Gastrocnemius medialis (tissue), 4 donors: ENCODE data around the gene RNF141. TPM values are rescaled to one million over a fixed set of nuclear protein-coding genes. Genes with fewer than 3 reads are reported as not detected.

Experiments
- ATAC-seq, 2 donors: fragments of 150-250 bp; one replicate each; pipeline ENCODE4 v1.9.1; 2016
- DNase-seq, 2 donors: peaks; one replicate each; pipeline ENCODE4 v3.0.0-alpha.2; 2019
- H3K27ac ChIP-seq, 4 donors: fragments of 200-600 bp; sonication (generic); 1 replicate in 1 of 4; 2 replicates in 3 of 4; pipeline ENCODE4 v1.5.1; 2016 to 2018; ENCODE audit warnings: mild to moderate bottlenecking in 2 of 4, moderate library complexity in 1 of 4
- H3K27me3 ChIP-seq, 3 donors: fragments of 200-600 bp; sonication (generic) in 2 of 3; 1 replicate in 1 of 3; 2 replicates in 2 of 3; pipeline versions ENCODE4 v1.5.1 to v1.6.0; 2016 to 2019; ENCODE audit warnings: mild to moderate bottlenecking in 1 of 3, moderate library complexity in 1 of 3
- H3K36me3 ChIP-seq, 2 donors: fragments of 200-600 bp; sonication (generic) in 1 of 2; one replicate each; pipeline ENCODE4 v1.5.1; 2017 to 2018
- H3K4me1 ChIP-seq, 2 donors: fragments of 200-600 bp; sonication (generic) in 1 of 2; one replicate each; pipeline ENCODE4 v1.5.1; 2016 to 2017; ENCODE audit warnings: mild to moderate bottlenecking in 2 of 2
- H3K4me3 ChIP-seq, 4 donors: fragments of 200-600 bp; sonication (generic) in 3 of 4; 1 replicate in 1 of 4; 2 replicates in 3 of 4; pipeline ENCODE4 v1.5.1; 2016 to 2019; ENCODE audit warnings: mild to moderate bottlenecking in 2 of 4
- H3K9me3 ChIP-seq, 3 donors: fragments of 200-600 bp; sonication (generic) in 2 of 3; 1 replicate in 1 of 3; 2 replicates in 2 of 3; pipeline ENCODE4 v1.5.1; 2016 to 2019
- CTCF ChIP-seq, 5 experiments: fragments of 450-650 bp in 3 of 5; fragments of 200-600 bp in 2 of 5; sonication (generic) in 2 of 5; IDR thresholded peaks in 4 of 5; conservative IDR thresholded peaks in 1 of 5; 1 replicate in 4 of 5; 2 replicates in 1 of 5; pipeline ENCODE4 v1.5.1; 2016 to 2019; ENCODE audit warnings: antibody characterized with exemption in 5 of 5, mild to moderate bottlenecking in 3 of 5, moderate library complexity in 3 of 5
- POLR2A ChIP-seq, 2 donors: fragments of 450-650 bp; IDR thresholded peaks; one replicate each; pipeline ENCODE4 v1.6.1; 2017; ENCODE audit warnings: antibody characterized with exemption in 2 of 2, mild to moderate bottlenecking in 2 of 2, moderate library complexity in 2 of 2
- in situ Hi-C, 4 donors: fragments of 200-750 bp; cut with MboI; loops; one replicate each; pipeline versions ENCODE4 v1.15.0 to v1.8.0; 2017; ENCODE audit warnings: low sequenced_read_pairs in 4 of 4
- intact Hi-C: fragments of 100-400 bp; cut with DNase I; formaldehyde crosslinking; loops from one replicate; pipeline ENCODE4 v1.15.1; 2023; ENCODE audit warnings: low total_unique reads
- total RNA-seq, 4 donors: library from RNA; depleted of rRNA; stranded (reverse); fragments of >200 nt; gene quantifications; one replicate each; pipeline versions ENCODE4 v1.1.0 to v1.2.3, GENCODE V29; 2016

RNF141 gene
- total RNA-seq, 4 donors from 2014 or later: 16.8 to 38.2 (median 19.0) TPM

GRCh38 chr11:10572533-10572932 is 31.5 kb upstream of the RNF141 start:
- intact Hi-C loops (loop anchor here (5.0 kb wide), 1 partner anchor 80 kb away; no protein-coding TSS in a partner anchor), in situ Hi-C loops (no loop called here)
- peak overlapping the region; percentile 46 to 82 (median 64) for H3K27ac ChIP-seq
- H3K9me3 ChIP-seq: no peaks in the 10 kb centered on the region
- peak; percentile 46 to 73 for ATAC-seq
- DNase-seq: no peak
- no peaks in the 10 kb centered on the region for H3K36me3 ChIP-seq
- H3K4me1 ChIP-seq: peaks cover 22 to 47% of the 10 kb centered on the region in 2 donors
- H3K4me3 ChIP-seq: no peak overlapping the region
- no peaks in the 10 kb centered on the region for H3K27me3 ChIP-seq
- TF ChIP-seq CTCF (IDR thresholded peaks at IDR 0.05 in 4 of 5, conservative IDR thresholded peaks at IDR 0.05 in 1 of 5): no peak
- no peak for TF ChIP-seq POLR2A (IDR thresholded peaks at IDR 0.05)

GRCh38 chr11:10568486-10568941 is 27.5 kb upstream of the RNF141 start, which contains the start of gene LYVE1:
TSS of gene LYVE1 (minus strand) at chr11:10568665. CDS start at chr11:10568532, 133 bp downstream.
- no peaks in the 10 kb centered on the region for H3K36me3 ChIP-seq
- peak; percentile 33 to 40 for DNase-seq
- in situ Hi-C loops (no loop called here), intact Hi-C loops (no loop called here)
- ATAC-seq: peak; percentile 29 to 61
- no peaks in the 10 kb centered on the region for H3K9me3 ChIP-seq
- H3K27ac ChIP-seq: peak within 1 kb of the TSS; percentile 32 to 67 (median 58)
- H3K4me3 ChIP-seq: peak within 1 kb of the TSS in 2 of 4 donors; percentile 10 to 28
- no peak for TF ChIP-seq POLR2A (IDR thresholded peaks at IDR 0.05)
- TF ChIP-seq CTCF (IDR thresholded peaks at IDR 0.05 in 4 of 5, conservative IDR thresholded peaks at IDR 0.05 in 1 of 5): no peak
- H3K27me3 ChIP-seq: no peaks in the 10 kb centered on the region
- peaks cover 18 to 24% of the 10 kb centered on the region in 2 donors for H3K4me1 ChIP-seq

GRCh38 chr11:10567446-10567845 is 26.5 kb upstream of the RNF141 start:
- Histone ChIP-seq H3K4me1 (peaks cover 7 to 13% of the 10 kb centered on the region in 2 donors), H3K27me3 (no peaks in the 10 kb centered on the region), H3K4me3 (peak overlapping the region in 1 of 4 donors; percentile 28), H3K27ac (peak overlapping the region in 1 of 4 donors; percentile 59), H3K36me3 (no peaks in the 10 kb centered on the region), H3K9me3 (no peaks in the 10 kb centered on the region)
- DNase-seq: no peak
- intact Hi-C loops: no loop called here
- no peak for ATAC-seq
- TF ChIP-seq POLR2A (IDR thresholded peaks at IDR 0.05) (no peak), CTCF (IDR thresholded peaks at IDR 0.05 in 4 of 5, conservative IDR thresholded peaks at IDR 0.05 in 1 of 5) (no peak)
- in situ Hi-C loops: no loop called here

GRCh38 chr11:10566257-10566957 is 25.4 kb upstream of the RNF141 start:
- intact Hi-C loops (no loop called here), in situ Hi-C loops (no loop called here)
- ATAC-seq (no peak), DNase-seq (no peak)
- no peak for TF ChIP-seq CTCF (IDR thresholded peaks at IDR 0.05 in 4 of 5, conservative IDR thresholded peaks at IDR 0.05 in 1 of 5)
- TF ChIP-seq POLR2A (IDR thresholded peaks at IDR 0.05): no peak
- H3K9me3 ChIP-seq: no peaks in the 10 kb centered on the region
- no peaks in the 10 kb centered on the region for H3K27me3 ChIP-seq
- peak overlapping the region in 1 of 4 donors; percentile 28 for H3K4me3 ChIP-seq
- H3K36me3 ChIP-seq: no peaks in the 10 kb centered on the region
- H3K4me1 ChIP-seq: peaks cover 0 to 10% of the 10 kb centered on the region in 2 donors
- no peak overlapping the region for H3K27ac ChIP-seq
